Measurements from ENCODE around the gene VRK1.
A peak's percentile ranks its signal among the peaks of the same experiment; 100 is the strongest.

Gene VRK1

DNA sequence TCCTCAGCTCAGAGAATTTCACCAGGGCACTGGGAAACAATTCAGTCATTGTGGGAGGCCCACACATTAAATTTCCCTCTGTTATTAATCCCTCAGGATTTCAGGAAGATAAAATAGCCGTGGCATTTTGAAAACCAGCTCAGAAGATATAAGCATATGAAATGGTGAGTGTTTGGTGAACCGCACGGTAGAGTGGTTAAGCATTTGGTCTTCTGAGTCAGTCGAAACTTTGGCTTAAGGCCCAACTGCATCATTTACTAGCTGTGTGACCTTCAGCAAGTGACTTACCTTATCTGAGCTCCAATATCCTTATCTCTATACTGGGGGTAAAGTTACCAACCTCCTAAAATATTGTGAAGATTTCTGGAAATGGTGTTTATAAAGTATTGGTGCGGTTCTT lies 5.2 kb upstream of the VRK1 start:
- DNase-seq (no peak), ATAC-seq (no peak)

DNA sequence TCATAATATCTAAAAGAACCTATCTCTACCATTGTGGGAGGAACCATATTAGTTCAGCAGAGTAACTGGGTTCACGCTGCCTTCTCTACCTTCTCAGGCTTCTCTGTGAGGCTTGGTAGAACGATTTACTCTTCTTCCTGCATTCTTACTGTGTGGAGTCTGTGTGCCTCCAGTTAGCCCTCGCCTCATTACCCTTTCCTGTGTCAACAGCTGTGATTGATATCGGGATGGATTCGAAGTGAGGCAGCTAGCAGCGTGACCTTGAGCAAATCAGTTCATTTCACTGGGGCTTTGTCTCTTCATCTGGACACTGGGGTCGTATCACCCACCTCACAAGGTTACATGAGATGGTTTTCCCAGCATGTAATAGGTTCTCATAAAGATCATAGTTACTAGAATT lies 4.6 kb upstream of the VRK1 start:
- no peak for ATAC-seq

DNA sequence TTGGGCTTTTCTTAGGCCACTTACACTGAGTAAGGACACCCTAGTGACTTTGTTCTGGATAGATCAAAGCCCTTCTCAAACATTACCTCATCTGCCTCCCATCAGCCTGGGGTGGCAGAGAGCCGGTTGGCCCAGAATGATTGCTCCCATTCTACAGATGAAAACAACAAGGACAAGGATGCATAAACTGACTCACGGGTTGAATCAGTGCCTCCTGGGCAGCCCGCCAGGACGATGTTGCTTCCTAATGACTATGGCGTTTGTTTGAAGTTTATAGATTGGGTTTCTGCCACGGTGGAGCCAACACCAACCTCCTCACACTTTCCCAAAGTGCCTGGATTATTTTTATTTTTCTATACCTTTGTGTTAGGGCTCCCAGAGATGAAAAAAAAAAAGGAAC lies 3.6 kb upstream of the VRK1 start:
- DNase-seq (no peak), ATAC-seq (no peak)

More for the DNA sequence above, 4.6 kb upstream of the VRK1 start:
- no peak for DNase-seq

DNA sequence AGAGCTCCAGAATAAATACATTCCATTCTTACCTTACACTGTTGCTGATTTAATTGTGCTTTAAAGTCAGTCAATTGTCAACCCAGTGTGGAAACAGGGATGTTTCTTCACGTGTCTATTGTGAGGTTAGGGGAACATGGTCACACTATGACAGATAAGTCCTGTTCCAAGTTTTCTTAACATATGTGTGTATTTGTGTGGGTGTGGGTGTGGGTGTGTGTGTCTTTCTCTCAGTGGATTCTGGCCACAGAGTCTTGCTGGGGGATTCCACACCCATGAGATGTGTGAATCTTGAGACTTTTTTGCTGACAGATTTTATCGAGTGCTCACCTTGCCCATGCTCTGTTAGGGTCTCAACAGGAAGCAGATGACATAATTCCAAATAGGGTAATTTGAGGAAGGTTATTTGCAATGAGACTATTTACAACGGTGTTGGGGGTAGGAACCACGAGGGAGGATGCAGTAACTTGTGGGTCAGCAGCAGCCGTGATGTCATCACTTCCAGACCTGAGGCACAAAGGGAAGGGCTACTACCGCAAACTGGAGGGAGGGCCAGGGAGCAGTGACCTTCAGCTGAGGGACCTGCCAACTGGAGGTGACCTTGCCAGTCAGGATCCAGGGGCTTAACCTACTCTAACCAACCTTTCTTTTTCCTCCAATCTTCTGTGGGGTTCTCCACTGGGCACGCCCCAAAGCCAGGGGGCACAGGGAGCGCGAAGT lies 1.9 kb upstream of the VRK1 start:
- DNase-seq (no peak), ATAC-seq (no peak)

DNA sequence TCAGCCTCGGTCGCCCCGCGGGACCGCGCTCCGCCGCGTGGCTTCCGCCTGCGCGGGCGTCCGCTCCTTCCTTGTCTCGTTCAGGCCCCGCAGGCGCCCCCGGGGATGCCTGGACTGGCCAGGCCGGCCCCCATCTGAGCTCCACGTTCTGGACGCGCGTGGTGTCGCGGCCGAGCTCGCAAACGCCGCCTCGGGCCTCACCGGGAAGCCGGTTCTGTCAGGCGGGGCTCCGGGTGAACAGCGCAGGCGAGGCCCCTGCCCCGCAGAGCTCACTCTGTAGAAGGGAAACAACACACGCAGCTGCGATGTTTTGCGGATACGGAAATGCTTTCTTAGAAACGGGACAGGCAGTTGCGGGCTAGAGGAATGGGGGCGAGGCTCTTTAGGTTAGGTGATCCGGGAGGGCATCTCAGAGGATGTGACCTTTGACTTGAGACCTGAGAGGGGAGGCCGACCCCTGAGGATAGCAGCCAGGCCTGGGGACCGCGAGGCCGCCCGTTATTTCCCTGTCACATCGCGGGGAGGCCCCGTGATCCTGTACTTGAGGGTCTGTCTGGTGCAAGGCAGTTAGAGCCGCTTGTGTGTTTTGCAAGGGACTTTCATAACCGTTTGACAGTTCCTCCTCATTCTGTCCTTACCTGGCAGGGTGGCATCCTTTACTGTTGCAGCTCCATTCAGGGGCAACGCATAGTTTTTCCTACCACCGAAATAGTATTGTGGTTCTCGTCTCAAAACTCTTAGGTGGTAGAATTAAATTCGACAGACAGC lies 584 bp downstream of the VRK1 start:
- DNase-seq (peak; percentile 49), ATAC-seq (peak; percentile 33)

DNA sequence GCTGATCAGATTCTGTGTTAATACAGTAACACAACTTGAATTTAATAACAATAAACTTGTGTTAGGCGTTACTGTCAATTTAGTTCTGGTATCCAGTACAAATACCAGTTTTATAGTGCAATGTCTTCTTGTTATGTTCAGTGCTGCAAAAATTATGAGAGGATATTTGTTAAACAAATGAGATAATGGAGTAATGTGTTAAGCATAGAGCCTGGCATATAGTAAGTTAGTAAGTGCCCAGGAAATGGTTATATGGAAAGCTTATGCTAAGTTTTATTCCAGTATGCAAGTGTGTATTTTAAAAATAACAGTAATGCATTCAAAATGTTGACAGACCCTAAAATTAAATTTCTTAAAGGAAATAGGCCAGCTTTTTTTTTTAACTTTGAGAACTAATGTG lies 1.8 kb downstream of the VRK1 start:
- ATAC-seq (no peak), DNase-seq (no peak)

DNA sequence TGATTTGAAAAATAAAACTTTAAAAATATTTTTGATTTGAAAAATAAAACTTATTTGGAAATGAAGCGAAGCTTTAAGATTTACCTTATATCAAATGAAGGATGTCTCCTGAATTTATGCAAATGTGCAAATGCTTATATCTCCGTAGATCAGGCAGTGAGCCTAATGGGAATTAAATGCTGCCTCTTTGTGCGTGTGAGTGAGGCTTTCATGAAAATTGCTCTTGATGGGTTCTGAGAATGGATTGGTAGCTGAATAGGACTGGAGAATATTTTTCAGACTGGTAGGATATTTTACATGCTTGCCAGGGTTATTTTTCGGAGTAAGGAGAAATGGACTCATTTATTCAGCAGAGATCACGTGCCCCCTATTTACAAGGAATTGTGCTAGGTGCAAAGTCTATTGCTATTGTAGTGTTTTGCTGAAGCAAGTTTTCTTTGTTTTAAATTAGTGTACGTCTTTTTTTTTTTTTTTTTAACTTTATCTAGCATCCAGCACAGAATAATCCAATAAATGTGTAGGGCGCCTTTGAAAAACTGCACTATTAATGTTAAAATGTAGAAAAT lies 2.4 kb downstream of the VRK1 start:
- no peak for ATAC-seq
- no peak for DNase-seq

DNA sequence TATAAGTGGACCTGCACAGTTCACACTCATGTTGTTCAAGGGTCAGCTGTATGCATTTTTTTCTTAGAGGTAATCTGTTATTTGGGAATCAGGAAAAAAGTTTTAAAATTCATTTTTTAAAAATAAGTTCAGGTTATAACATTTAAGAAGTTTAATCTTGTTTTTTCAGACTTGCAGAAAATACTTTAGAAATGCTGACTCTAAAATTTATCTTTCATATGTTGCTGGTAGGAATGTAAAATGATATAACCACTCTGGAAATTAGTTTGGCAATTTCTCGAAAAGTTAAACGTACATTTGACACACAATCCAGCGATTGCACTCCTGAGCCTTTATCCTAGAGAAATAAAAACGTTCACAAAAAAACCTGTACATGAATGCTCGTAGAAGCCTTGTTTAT lies 4.7 kb downstream of the VRK1 start:
- ATAC-seq (no peak), DNase-seq (no peak)

DNA sequence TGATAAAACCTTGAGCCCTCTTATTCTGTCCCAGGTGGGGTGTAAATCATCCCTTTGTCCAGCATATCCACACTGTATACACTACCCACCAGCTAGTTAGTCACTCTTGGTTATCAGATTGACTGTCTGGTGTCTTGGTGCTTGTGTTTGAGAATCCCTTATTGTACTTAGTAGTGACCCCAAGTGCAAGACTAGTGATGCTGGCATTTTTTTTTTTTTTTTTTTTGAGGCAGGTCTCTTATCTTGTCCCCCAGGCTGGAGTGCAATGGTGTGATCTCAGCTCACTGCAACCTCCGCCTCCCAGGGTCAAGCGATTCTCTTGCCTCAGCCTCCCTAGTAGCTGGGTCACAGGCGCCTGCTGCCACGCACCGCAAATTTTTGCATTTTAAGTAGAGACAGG lies 5.8 kb downstream of the VRK1 start:
- ATAC-seq = no peak
- DNase-seq = no peak

DNA sequence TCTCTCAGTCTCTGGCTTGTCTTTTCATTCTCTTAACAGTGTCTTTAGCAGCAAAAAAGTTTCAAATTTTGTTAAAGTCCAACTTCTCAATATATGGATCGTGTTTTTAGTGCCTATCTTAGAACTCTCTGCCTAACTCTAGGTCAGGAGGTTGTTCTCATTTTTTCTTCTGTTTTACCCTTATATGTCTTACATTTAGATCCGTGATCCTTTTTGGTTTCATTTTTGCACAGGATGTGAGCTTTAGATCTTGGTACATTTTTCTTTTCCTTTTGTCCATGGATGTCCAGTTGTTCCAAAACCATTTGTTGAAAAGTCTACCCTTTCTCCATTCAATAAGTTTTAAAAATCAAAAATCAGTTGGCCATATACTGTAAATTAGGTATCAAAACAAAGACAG lies 6.8 kb downstream of the VRK1 start:
- ATAC-seq = no peak
- no peak for DNase-seq

DNA sequence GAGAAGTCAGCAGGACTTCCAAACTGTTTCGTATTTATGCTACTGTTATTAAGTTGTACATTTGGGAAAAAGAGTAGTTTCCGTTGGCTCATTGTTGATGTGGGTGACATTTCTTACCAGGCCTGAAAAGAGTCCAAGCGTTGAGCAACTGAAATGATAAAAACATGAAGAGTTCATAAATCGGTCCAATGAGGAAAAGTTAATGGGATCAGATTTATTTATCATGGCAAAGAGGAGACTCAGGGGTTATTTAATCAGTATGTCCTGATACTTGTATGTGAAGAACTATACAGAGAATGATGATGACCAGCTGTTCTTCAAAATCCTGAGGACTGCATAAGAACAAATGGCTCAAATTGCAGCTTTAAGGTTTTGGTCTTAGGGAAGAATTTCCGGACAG lies 7.7 kb downstream of the VRK1 start:
- DNase-seq (no peak), ATAC-seq (no peak)

DNA sequence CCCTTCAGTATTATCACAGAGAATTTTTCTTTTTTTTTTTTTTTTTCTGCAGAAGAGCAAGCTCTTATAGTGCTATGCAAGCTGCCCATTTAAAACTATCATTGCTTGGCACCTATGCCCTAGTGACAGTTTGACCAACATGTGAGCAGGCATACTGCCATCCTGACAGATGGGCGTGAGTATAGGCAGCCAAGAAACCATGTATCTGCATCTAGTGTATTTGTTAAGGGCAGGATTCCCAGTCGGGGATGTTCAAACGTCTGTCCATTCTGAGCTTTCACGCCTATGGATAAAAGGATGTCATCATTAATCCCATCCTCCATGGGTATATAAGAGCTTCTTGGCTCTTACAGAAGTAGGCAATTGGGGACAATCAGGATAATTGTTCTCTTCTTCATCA lies 8.8 kb downstream of the VRK1 start:
- DNase-seq (no peak), ATAC-seq (no peak)

DNA sequence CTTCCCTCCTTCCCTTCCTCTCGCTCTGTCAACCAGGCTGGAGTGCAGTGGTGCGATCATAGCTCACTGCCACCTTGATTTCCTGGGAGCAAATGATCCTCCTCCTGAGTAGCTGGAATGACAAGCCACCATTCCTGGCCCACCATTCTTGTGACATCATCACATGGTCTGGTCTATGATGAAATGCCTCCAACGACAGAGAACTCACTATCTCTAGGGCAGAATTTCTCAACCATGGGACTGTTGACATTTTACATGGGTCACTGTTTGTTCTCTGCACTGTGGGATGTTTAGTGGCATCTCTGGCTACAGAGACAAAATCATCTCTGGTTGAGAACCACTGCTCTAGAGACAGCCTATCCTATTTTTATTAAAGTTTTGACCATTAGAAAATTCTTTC lies 9.7 kb downstream of the VRK1 start:
- ATAC-seq = no peak
- DNase-seq = no peak

DNA sequence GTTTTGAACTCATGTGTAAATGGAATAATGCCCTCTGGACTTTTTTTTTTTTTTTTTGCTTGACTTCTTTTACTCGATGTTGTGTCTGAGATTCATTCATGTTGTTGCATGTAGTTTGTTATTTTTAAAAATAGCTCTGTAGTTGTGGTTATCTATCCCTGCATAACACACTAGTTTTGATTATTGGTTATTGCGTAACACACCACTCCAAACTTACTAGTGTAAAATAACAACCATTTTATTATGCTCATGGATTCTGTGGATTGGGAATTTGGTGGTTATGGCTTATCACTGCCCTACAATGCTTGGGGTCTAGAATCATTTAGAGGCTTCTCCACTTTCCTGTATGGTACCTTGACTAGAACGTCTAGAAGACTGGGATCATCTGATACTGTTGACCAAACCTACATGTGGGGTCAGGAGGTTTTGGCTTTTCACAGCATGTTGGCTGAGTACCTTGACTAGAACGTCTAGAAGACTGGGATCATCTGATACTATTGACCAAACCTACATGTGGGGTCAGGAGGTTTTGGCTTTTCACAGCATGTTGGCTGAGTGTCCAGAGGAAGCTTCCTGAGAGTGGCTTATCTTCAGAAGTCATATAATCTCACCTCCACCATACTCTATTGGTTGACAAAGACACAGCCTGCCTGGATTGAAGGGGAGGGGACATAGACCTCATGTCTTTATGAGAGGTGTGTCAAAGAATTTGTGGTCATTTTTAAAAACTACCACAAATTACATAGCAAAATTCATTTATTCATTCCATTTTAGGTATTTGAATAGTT lies 11.6 kb downstream of the VRK1 start:
- no peak for ATAC-seq
- no peak for DNase-seq

DNA sequence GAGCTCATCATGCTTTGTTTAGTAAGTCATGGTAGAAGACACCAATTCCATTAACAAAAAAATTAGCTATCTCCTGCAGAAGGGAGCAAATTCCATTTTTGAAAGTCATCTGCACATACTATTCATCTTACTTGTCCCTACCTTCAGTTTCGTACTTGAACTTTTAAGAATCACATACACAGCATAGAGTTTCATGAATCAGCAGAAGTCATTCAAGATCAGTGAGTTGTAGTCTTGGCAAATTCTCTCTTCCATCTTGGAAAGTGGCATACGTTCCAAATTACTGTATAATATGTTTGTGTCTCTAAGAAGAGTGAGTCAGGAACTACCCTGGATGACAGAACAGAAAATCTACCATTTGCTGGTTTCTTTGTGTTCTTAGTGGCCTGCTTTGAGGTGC lies 14.1 kb downstream of the VRK1 start:
- ATAC-seq (no peak), DNase-seq (no peak)

DNA sequence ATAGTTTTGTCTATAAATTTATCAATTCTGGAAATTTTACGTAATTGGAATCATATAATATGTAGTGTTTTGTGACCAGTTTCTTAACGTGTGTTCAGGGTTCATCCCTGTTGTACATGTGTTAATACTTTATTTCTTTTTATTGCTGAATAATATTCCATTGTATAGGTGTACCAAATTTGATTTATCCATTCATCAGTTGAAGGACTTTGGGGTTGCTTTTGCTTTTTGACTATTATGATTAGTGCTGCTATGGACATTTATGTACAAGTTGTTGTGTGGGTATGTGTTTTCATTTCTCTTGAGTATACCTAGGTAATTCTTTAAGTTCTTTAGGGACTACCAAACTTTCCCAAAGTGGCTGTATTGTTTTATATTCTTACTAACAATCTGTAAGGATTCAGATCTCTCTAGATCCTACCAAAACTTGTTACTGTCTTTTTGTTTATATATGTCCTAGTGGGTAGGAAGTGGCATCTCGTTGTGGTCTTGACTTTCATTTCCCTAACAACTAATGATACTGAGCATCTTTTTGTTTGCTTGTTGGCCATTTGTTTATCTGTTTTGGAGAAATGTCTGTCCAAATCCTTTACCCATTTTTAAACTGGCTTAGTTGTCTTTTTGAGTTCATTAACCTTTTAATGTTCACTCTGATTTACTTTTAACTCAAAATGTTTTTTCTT lies 14.9 kb downstream of the VRK1 start:
- DNase-seq (no peak), ATAC-seq (no peak)

DNA sequence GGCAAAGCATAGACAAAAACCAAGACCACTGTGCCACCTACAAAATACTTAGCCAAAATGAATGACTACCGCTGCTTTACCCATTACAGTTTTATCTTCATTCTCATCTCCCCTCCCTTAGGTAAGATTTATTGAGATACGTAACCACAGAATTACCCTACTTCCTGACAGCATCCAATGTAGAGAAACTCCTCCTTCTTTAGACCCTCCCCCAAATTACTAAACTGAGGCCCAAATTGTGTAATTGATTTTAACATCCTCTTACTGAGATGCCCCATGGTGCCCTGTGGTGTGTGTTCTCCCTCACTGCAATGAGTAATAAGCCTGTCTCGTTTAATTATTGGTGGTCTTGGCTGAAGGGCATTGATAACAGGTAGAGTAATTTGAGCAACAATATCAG lies 19.1 kb downstream of the VRK1 start:
- DNase-seq = no peak

DNA sequence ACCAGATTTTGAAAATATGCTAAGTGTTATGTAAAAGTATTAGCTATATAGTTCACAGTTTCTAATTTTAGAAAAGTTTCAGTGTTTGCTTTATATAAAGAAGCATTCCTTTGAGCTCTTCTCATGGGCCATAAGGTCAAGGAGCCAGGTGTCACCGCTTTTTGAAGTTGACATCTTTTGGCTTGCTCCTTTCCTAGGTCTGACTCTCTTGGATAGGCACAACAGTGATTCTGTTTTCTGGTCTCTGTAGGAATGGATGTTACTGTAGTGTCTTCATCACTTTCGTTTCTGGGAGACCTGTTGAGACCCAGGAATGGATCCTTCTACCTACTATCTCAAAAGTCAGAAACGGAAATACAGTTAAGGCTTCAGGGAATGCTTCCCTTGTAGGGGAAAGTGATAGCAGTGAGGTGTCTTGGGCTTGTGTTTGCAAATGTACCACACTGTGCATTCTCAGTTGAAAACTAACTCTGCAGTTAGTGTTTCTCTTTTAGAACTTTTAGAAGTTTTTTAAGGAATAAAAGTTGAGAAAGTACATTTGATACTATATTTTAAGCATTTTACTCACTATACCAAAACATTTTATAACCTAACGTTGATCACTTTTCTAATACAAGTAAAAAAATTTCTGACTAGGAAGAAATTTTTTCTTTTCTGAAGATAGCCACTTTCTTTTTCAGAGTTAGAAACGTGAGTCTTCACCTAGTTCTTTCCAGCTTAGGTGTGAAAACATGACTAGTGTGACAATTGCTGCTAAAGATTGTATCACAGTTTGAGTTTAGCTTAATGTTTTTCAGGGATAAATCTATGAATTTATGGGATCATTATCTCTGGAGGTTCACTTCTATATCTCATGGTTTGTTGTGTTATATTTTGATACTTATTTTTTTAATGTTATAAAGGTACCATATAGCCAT lies 20.8 kb downstream of the VRK1 start:
- DNase-seq (no peak), ATAC-seq (no peak)

More for the DNA sequence above, 19.1 kb downstream of the VRK1 start:
- no peak for ATAC-seq

DNA sequence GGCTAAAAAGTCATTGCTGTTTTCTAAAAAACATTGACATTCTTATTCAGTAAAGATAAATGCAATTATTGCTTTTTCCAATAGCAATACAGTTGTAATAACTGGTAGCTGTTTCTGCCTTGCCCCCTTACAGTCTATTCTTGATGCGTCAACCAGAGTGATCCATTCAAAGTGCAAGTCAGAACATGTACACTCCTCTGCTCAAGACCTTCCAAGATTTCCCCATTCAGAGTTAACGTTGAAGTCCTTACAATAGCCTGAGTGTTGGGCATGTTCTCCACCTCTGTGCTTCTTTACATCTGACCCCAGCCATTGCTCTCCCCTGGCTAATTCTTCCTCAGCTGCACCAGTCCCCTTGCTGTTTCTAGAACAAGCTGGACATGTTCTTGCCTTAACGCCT lies 24.3 kb downstream of the VRK1 start:
- no peak for ATAC-seq
- no peak for DNase-seq

DNA sequence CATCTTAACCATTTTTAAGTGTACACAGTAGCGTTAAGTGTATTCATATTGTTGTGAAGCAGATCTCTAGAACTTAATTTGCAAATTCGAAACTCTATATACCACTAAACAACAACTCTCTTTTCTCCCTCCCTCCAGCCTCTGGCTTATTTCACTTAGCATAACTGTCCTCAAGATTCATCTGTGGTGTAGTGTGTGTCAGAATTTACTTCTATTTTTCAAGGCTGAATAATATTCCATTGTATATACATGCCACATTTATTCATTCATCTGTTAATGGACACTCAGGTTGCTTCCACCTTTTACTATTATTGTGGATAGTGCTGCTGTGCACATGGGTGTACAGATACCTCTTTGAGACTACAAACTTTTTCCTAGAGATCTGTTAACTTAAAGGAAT lies 26.5 kb downstream of the VRK1 start:
- ATAC-seq (no peak), DNase-seq (no peak)

DNA sequence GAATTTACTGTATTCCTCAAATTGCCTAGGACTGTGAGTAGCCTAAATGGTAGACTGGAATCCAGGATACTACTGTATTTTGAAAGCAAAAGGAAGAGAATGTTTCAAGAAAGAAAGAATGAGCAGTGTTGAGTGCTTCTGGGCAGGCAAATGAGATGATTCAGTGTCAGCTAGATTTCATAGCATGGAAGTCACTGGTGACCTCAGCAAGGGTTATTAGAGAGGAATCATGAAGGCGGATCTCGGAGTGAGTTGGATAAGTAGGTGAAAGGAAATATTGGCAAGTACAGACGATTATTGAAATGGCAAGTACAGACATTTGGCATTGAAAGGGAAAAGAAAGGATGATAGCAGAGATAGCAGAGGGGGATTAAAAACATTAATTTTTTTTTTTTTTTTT lies 27.1 kb downstream of the VRK1 start:
- no peak for ATAC-seq
- DNase-seq = no peak

Data from stimulated activated naive CD8-positive, alpha-beta T cell treated with anti-CD3 and anti-CD28 coated beads, Interleukin-15, Interleukin-2, amounts not matched to agents 100 U/mL and 50 U/mL, for 24 hours (primary cell).